A204.1 (cell line): ENCODE measurements around the gene ZDHHC11B.
"Not testable (repeated sequence)": the region's sequence is repeated elsewhere in the genome, so short reads cannot be mapped to it uniquely, and the experiment has no call there.

Experiments
- FAIRE-seq: peaks from 2 replicates; lab custom pipeline; 2012; peaks lifted over from hg19 to GRCh38; lab: Jason Lieb, UNC

Gene ZDHHC11B

DNA sequence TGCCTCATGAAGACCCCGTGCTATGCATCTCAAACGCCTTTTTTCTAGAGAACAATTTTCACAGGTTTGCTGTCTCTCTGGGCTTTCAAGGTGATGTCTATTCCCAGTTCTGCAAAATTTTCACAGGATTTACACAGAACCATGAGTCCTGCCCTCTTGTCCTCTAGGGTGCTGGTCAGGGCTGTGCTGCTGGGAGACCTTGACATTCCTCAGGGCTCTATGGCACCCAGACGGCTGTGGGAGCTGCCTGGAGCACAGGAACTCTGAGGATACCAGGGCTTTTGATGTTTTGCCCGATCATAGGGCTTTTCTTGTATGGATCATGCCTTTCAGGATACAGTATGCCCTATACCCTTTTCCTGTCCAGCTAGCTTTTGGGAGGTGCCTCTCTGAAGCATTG lies 68.9 kb downstream of the ZDHHC11B start:
- not testable (repeated sequence) for FAIRE-seq

DNA sequence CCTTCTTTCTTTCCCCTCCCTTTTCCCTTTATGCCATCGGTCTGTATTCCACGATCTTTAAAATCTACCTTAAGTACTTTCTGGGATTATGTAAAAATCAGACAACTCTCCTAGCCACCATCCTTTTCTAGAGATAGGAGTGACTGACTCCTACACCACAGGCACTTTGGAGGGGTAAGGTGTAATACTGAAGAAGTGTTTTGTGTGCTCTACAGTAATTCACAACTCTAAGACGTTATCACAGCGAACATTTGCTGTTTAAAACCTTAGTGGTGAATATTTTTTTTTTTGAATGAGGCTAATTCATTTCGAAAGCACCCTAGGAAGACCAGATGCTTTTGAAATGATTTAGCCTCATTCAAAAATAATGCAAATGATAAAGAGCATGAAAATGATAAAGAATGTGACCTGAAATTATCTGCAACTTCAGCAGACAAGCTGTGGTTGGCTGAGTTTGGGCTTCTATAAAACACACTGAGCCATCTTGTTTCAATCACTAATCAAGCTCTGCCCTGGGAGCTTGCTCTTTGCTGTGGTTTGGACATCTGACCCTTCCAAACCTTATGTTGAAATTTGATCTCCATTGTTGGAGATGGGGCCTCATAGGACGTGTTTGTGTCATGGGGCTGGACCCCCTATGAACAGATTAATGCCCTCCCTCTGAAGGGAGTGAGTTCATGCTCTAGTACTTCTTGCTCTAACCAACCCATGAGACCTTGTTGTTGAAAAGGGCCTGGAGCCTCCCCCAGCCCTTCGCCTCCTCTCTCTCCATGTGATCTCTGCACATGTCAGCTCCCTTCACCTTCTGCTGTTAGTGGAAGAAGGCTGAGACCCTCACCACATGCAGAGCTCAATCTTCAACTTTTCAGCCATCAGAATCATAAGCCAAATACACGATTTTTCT lies 70.1 kb downstream of the ZDHHC11B start:
- FAIRE-seq, result not testable (repeated sequence)

DNA sequence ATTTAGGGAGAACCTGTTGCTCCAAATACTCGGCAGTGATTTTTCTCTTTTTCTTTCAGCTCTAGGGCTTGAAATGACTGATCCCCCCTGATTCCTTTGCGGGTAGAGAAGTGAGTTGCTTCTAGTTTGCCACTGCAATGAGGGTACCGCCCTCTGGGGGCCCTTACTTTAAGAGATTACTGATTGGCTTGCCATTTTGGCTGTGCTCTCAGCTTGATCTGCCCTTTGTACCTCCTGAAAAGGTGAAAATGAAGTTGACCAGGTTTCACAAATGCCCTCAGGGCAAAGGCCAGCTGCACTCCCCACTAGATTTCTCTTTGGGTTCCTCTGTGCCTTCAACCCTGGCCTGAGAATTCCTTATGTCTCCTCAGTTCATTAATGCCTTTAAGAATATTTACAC lies 70.8 kb downstream of the ZDHHC11B start:
- not testable (repeated sequence) for FAIRE-seq

DNA sequence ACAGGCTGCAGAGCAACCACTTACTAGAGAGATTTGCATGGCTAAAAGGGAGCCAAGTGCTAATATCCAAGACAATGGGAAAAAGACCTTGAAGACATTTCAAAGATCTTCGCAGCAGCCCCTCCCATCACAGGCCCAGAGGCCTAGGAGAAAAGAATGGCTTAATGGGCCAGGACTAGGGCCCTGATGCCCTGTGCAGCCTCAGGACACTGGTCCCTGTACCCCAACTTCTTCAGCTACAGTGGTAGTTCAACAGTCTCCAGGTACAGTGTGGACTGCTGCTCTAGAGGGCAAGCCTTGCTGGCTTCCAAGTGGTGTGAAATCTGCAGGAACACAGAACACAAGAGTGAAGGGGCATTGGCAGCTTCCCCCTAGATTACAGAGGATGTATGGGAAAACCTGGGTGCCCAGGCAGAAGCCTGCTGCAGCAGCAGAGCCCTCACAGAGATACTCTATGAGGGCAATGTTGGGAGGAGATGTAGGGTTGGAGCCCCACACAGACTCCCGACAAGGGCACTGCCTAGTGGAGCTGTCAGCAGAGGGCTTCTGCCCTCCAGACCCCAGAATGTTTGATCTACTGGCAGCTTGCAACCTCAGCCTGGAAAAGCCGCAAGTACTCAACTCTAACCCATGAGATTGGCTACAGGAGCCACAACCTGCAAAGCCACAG lies 75.5 kb downstream of the ZDHHC11B start:
- FAIRE-seq, result not testable (repeated sequence)

GRCh38 chr5:708374-708773 lies 76.2 kb downstream of the ZDHHC11B start:
- not testable (repeated sequence) for FAIRE-seq

DNA sequence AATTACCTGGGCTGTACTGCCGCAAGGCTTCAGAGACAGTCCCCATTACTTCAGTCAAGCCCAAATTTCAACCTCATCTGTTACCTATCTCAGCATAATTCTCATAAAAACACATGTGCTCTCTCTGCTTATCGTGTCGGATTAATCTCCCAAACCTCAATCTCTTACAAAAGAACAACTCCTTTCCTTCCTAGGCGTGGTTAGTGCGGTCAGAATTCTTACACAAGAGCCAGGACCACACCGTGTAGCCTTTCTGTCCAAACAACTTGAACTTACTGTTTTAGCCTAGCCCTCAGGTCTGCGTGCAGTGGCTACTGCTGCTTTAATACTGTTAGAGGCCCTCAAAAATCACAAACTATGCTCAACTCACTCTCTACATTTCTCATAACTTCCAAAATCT lies 78.4 kb downstream of the ZDHHC11B start:
- not testable (repeated sequence) for FAIRE-seq

DNA sequence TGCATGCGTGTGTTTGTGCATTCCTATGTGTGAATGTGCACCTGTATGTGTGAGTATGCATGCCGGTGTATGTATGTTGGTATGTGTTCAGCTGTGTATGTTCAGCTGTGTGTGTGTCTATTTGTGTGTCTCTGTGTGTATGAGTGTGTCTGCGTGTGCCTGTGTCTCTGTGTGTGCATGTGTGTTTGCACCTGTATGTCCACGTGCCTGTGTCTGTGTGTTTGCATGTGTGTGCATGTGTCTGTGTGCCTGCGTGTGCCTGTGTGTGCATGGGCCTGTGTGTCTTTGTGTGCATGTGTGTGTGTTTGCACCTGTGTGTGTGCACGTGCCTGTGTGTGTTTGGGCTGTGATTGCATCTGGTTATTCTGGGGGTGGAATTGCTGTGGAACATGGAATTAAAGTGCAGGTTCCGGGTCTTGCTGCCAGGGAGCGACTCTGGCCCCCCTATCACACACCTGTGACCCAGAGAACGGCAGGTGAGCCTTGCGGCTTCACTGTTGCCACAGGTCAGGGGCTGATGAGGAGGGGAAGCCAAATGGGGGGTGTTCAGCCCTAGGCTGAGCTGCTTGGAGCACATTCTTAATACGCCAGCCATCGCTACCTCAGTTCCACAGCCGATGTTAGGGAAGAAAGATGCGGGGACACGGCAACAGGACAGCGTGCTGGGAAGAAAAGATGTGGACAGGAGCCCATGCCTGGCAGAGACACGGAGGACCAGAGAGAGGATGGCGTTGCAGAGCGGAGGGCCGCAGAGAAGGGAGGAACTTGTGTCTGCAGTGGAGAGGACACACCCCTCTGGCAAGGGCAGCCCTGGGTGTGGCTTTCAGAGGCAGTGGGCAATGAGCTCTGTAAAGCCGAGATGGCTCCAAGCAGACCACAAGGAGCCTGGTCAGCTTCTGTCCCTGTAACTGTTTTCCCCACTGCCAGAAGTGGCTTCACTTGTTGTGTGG lies 87.5 kb downstream of the ZDHHC11B start:
- not testable (repeated sequence) for FAIRE-seq

GRCh38 chr5:696191-696590 lies 88.3 kb downstream of the ZDHHC11B start:
- not testable (repeated sequence) for FAIRE-seq

DNA sequence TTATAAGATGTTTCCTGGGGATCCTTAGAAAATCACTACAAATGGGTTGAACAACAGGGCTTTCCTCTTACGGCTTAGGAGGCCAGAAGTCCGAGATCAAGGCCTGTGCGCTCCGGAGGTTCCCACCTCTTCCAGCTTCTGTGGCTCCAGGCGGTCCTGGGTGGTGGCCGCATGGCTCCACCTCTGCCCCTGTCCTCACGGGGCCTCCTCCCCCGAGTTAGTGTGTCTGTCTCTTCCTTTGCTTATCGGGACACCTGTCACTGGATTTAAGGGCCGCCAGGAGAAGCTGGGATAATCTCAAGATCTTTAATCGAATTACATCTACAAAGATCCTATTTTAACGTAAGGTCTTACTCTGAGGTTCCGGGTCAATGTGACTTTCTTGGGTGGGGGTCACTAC lies 89.1 kb downstream of the ZDHHC11B start:
- not testable (repeated sequence) for FAIRE-seq

GRCh38 chr5:694042-694431 lies 90.5 kb downstream of the ZDHHC11B start:
- FAIRE-seq, result not testable (repeated sequence)

DNA sequence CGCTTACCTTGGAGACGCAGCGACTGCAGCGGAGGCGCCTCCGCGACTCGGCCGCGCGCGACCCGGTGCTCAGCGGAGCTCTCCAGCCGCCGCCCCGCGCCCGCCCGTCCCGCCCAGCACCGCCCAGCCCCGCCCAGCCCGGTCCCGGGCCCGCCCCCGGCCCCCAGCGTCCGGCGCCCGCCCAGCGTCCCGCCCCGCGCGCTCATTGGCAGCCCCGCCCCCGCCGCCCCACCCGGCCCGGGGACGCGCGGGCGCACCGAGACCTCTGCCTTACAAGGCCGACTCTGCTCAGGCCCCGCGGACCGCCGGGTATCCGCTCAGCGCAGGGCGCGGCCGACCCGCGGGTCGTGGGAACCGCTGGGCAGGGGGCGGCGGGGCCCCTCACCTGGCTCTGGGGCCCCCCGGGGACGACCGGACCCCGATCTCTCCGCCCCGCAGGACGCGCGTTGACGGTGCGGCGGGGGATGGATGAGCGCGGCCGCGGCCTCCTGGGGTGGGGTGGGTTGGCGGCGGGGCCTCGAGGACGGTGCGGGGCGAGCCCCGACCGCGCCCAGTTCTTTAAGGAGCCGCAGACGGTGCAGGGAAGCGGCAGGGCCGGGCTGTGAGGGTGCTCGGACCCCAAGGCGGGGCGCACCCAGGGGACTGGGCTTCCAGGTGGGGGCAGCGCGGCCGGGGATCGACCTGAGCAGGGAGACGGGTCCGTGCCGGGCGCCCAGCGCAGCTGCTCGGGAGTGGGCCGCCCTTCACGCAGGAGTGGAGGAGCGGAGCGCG lies 91.1 kb downstream of the ZDHHC11B start, which contains the start of gene TPPP:
Gene TPPP (minus strand): TSS at position 82 of the 771 bp plus-strand sequence. CDS start 15,292 bp downstream, outside the sequence.
- not testable (repeated sequence) for FAIRE-seq

- FAIRE-seq, result not testable (repeated sequence)
Observed at GRCh38 chr5:692529-693041, 91.9 kb downstream of the ZDHHC11B start.

DNA sequence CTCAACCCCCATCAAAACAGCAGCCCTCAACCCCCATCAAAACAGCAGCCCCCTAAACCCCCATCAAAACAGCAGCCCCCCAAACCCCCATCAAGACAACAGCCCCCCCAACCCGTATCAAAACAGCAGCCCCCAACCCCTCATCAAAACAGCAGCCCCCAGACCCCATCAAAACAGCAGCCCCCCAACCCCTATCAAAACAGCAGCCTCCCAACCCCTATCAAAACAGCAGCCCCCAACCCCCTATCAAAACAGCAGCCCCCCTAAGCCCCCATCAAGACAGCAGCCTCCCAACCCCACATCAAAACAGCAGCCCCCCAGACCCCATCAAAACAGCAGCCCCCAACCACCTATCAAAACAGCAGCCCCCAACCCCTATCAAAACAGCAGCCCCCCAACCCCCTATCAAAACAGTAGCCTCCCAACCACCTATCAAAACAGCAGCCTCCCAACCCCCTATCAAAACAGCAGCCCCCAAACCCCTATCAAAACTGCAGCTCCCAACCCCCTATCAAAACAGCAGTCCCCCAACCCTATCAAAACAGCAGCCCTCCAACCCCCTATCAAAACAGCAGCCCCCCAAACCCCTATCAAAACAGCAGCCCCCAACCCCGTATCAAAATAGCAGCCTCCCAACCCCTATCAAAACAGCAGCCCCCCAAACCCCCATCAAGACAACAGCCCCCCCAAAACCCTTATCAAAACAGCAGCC lies 92.6 kb downstream of the ZDHHC11B start:
- FAIRE-seq, result no peak

- FAIRE-seq, result not testable (repeated sequence)
Observed at GRCh38 chr5:691049-691448, 93.5 kb downstream of the ZDHHC11B start.

DNA sequence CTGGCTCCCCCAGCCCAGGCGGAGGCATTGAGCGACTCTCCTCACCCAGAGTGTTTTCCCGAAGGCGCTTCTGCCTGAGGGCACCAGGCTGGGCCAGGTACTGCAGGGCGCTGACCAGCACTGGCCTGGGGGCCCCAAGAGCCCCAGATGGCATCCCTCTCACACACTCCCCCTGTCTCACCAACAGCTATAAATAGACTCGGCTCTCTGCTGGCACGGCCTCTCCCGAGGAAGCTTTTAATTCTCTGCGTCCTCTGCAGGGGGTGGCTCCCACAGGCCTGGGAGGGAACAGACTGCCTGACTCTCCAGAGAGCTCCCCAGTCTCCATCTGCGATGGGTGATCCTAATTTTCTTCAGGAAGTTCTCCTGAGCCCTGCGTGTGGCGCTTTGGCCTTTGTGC lies 94.2 kb downstream of the ZDHHC11B start:
- FAIRE-seq, result not testable (repeated sequence)

GRCh38 chr5:688348-689010 lies 96.0 kb downstream of the ZDHHC11B start:
- not testable (repeated sequence) for FAIRE-seq

DNA sequence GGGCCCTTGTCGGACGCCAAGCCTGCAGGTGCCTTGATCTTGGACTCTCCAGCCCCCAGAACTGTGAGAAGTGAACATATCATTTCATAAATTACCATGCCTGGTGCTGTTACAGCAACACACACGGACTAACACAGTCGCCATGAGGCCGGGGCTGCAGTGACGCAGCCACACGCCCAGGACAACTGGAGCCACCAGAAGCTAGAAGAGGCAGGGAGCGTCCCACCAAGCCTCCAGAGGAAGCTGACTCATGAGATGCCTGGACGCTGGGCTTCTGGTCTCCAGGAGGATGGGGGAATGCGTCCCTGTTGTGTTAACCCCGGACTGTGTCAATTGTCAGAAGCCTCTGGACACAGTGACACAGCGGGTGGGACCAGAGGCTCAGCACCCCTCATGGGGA lies 97.6 kb downstream of the ZDHHC11B start:
- FAIRE-seq, result not testable (repeated sequence)

GRCh38 chr5:686172-686523 lies 98.4 kb downstream of the ZDHHC11B start:
- FAIRE-seq, result not testable (repeated sequence)

GRCh38 chr5:685262-686171 lies 99.0 kb downstream of the ZDHHC11B start:
- FAIRE-seq, result no peak
